ENCODE data around the gene PSMD6. TPM values are rescaled to one million over a fixed set of nuclear protein-coding genes. Genes with fewer than 3 reads are reported as not detected.
A peak's percentile ranks its signal among the peaks of the same experiment; 100 is the strongest.

PSMD6 gene
- total and polyA plus RNA-seq, 2 experiments from 2014 or later = 99.6 to 104 TPM

GRCh38 chr3:63975723-63976122 is 47.6 kb downstream of the PSMD6 start:
- no peak for TF ChIP-seq EZH2 (IDR thresholded peaks at IDR 0.05; ENCODE audit: borderline replicate concordance)
- DNase-seq (ENCODE audit: low spot score) = no peak
- Histone ChIP-seq H3K79me2 (peaks cover 63% of the 10 kb centered on the region), H3K9me2 (replicated peaks; ENCODE audit: insufficient read depth) (no peaks in the 10 kb centered on the region), H2AFZ (no peak overlapping the region), H3K27ac (peak overlapping the region; percentile 49), H3K4me2 (peak overlapping the region; percentile 4), H3K27me3 (no peaks in the 10 kb centered on the region), H3K4me3 (no peak overlapping the region), H3K4me1 (ENCODE audit: insufficient read depth) (peaks cover 37% of the 10 kb centered on the region), H4K20me1 (ENCODE audit: insufficient read depth, poor library complexity, severe bottlenecking) (no peaks in the 10 kb centered on the region), H3K9me3 (ENCODE audit: low read depth) (no peaks in the 10 kb centered on the region), H3K36me3 (replicated peaks; ENCODE audit: insufficient read depth, low read depth) (no peaks in the 10 kb centered on the region)
- 79% methylated on average over 3 of the region's 3 CpGs for WGBS (ENCODE audit: low lambda C conversion rate, missing lambda C conversion rate)

DNA sequence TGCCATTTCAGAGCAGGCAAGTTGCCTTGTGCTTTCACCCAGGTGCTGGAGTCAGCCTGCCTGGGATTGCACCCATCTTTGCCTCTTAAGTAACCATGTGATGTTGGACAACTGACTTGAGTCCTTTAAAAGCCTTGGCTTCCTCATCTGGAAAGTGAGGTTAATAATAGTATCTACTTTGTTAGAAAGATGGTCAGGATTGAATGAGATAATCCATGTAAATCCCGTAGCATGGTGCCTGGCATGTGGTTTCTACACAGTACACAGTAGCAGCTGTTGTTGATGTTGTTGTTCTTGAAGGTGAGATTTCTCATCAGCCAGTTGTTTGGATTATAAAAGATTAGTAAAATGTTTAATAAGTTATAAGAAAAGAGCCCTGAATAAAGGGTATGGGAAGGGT is 48.8 kb downstream of the PSMD6 start:
- Histone ChIP-seq H3K9me3 (ENCODE audit: low read depth) (no peaks in the 10 kb centered on the region), H3K27ac (no peak overlapping the region), H4K20me1 (ENCODE audit: insufficient read depth, poor library complexity, severe bottlenecking) (no peaks in the 10 kb centered on the region), H3K36me3 (replicated peaks; ENCODE audit: insufficient read depth, low read depth) (no peaks in the 10 kb centered on the region), H3K9me2 (replicated peaks; ENCODE audit: insufficient read depth) (no peaks in the 10 kb centered on the region), H2AFZ (no peak overlapping the region), H3K4me1 (ENCODE audit: insufficient read depth) (peaks cover 49% of the 10 kb centered on the region), H3K4me2 (no peak overlapping the region), H3K27me3 (no peaks in the 10 kb centered on the region), H3K79me2 (peaks cover 75% of the 10 kb centered on the region), H3K4me3 (no peak overlapping the region)
- no peak for DNase-seq (ENCODE audit: low spot score)
- 84% methylated on average over 1 of the region's 1 CpG for WGBS (ENCODE audit: low lambda C conversion rate, missing lambda C conversion rate)
- TF ChIP-seq EZH2 (IDR thresholded peaks at IDR 0.05; ENCODE audit: borderline replicate concordance) = no peak
- TF ChIP-seq EZH2phosphoT487 (IDR thresholded peaks at IDR 0.05; ENCODE audit: low read depth, severe bottlenecking, unreplicated experiment) = no peak
- TF ChIP-seq CTCF (IDR thresholded peaks at IDR 0.05; ENCODE audit: poor library complexity) = no peak

DNA sequence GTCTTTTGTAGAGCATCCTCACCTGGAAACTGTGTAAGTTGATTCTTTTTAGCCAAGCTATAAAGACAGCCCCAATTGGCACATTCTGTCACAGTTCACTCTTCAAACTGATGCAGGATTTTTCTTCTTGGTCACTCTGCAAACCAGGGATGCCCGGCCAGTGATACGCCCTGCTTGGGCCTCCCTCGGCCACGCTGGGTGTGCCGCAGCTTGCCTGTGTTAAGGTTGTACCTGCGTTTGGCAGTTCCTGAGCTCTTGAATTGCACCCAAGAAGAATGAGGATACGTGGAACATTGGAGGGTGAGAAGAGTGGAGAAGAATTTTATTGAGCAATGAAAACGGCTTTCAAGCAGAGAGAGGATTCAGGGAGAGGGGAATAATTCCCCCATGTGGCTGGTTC is 49.9 kb downstream of the PSMD6 start:
- 94% methylated on average over 8 of the region's 8 CpGs for WGBS (ENCODE audit: low lambda C conversion rate, missing lambda C conversion rate)
- Histone ChIP-seq H3K9me3 (ENCODE audit: low read depth) (no peaks in the 10 kb centered on the region), H3K9me2 (replicated peaks; ENCODE audit: insufficient read depth) (no peaks in the 10 kb centered on the region), H3K36me3 (replicated peaks; ENCODE audit: insufficient read depth, low read depth) (no peaks in the 10 kb centered on the region), H2AFZ (no peak overlapping the region), H4K20me1 (ENCODE audit: insufficient read depth, poor library complexity, severe bottlenecking) (no peaks in the 10 kb centered on the region), H3K4me2 (no peak overlapping the region), H3K27ac (no peak overlapping the region), H3K79me2 (peaks cover 74% of the 10 kb centered on the region), H3K27me3 (no peaks in the 10 kb centered on the region), H3K4me1 (ENCODE audit: insufficient read depth) (peaks cover 59% of the 10 kb centered on the region), H3K4me3 (no peak overlapping the region)
- TF ChIP-seq EZH2phosphoT487 (IDR thresholded peaks at IDR 0.05; ENCODE audit: low read depth, severe bottlenecking, unreplicated experiment) = no peak
- TF ChIP-seq EZH2 (IDR thresholded peaks at IDR 0.05; ENCODE audit: borderline replicate concordance) = no peak
- no peak for TF ChIP-seq CTCF (IDR thresholded peaks at IDR 0.05; ENCODE audit: poor library complexity)
- DNase-seq (ENCODE audit: low spot score) = no peak

DNA sequence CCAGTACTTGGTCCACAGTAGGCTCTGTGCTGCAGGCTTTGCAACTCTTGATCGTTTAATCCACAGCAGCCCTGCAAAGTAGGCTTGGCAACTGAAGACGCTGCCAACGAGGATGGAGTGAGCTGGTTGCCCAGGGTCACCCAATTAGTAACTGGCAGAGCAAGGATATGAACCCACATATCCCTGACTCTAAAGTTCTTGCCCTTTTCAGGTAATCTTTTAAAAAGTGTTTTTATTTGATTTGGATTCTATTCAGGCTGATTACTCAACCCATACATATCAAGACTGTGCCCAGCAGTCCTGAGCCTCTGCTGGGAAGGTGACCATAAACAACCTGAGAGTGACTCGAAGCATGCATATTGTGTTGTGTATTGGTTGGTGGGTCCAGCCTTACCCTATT is 50.3 kb downstream of the PSMD6 start:
- Histone ChIP-seq H3K36me3 (replicated peaks; ENCODE audit: insufficient read depth, low read depth) (no peaks in the 10 kb centered on the region), H4K20me1 (ENCODE audit: insufficient read depth, poor library complexity, severe bottlenecking) (no peaks in the 10 kb centered on the region), H3K27ac (peak overlapping the region; percentile 38), H3K4me2 (no peak overlapping the region), H3K9me2 (replicated peaks; ENCODE audit: insufficient read depth) (no peaks in the 10 kb centered on the region), H3K27me3 (no peaks in the 10 kb centered on the region), H3K79me2 (peaks cover 73% of the 10 kb centered on the region), H3K4me1 (ENCODE audit: insufficient read depth) (peaks cover 62% of the 10 kb centered on the region), H3K9me3 (ENCODE audit: low read depth) (no peaks in the 10 kb centered on the region), H3K4me3 (no peak overlapping the region), H2AFZ (no peak overlapping the region)
- DNase-seq (ENCODE audit: low spot score) = no peak
- TF ChIP-seq EZH2phosphoT487 (IDR thresholded peaks at IDR 0.05; ENCODE audit: low read depth, severe bottlenecking, unreplicated experiment) = no peak
- TF ChIP-seq EZH2 (IDR thresholded peaks at IDR 0.05; ENCODE audit: borderline replicate concordance) = no peak
- no peak for TF ChIP-seq CTCF (IDR thresholded peaks at IDR 0.05; ENCODE audit: poor library complexity)
- WGBS (ENCODE audit: low lambda C conversion rate, missing lambda C conversion rate) = 66% methylated on average over 4 of the region's 4 CpGs
